Liver (tissue), 9 donors: ENCODE data around the gene BORCS8. TPM values are rescaled to one million over a fixed set of nuclear protein-coding genes. Genes with fewer than 3 reads are reported as not detected.

ENCODE experiments used
- DNase-seq: peaks from one replicate; pipeline ENCODE4 v3.0.0-alpha.2; 2017; ENCODE audit warnings: low spot score
- H3K27ac ChIP-seq, 2 donors: one replicate each; pipeline ENCODE4 v1.7.0; 2013; ENCODE audit warnings: inconsistent platforms in 2 of 2, low read length in 2 of 2, control low read depth in 1 of 2, low read depth in 1 of 2, mild to moderate bottlenecking in 1 of 2
- H3K27me3 ChIP-seq, 4 donors: one replicate each; pipeline versions ENCODE4 v1.6.1 to v1.7.0; 2013; ENCODE audit warnings: low read length in 3 of 4, inconsistent platforms in 1 of 4, mild to moderate bottlenecking in 1 of 4, moderate library complexity in 1 of 4; ENCODE audit not compliant: control insufficient read depth in 4 of 4, insufficient read depth in 4 of 4
- H3K36me3 ChIP-seq, 4 donors: one replicate each; pipeline versions ENCODE4 v1.6.1 to v1.7.0; 2013; ENCODE audit warnings: low read length in 3 of 4, mild to moderate bottlenecking in 3 of 4, low read depth in 1 of 4, moderate library complexity in 1 of 4; ENCODE audit not compliant: control insufficient read depth in 4 of 4, insufficient read depth in 3 of 4
- H3K4me1 ChIP-seq, 4 donors: one replicate each; pipeline versions ENCODE4 v1.6.1 to v1.7.0; 2013; ENCODE audit warnings: low read length in 3 of 4, mild to moderate bottlenecking in 3 of 4, moderate library complexity in 1 of 4; ENCODE audit not compliant: control insufficient read depth in 4 of 4, insufficient read depth in 4 of 4
- H3K4me3 ChIP-seq, 3 donors: one replicate each; pipeline versions ENCODE4 v1.6.1 to v1.7.0; 2013; ENCODE audit warnings: low read length in 3 of 3, control low read depth in 1 of 3, low read depth in 1 of 3, mild to moderate bottlenecking in 1 of 3
- H3K9ac ChIP-seq, 2 donors: one replicate each; pipeline ENCODE4 v1.7.0; 2013; ENCODE audit warnings: low read length in 2 of 2, mild to moderate bottlenecking in 2 of 2, moderate library complexity in 2 of 2, control low read depth in 1 of 2, low read depth in 1 of 2
- H3K9me3 ChIP-seq, 4 donors: one replicate each; pipeline versions ENCODE4 v1.6.1 to v1.7.0; 2013; ENCODE audit warnings: low read length in 3 of 4; ENCODE audit not compliant: control insufficient read depth in 4 of 4
- EGR1 ChIP-seq, 2 donors: IDR thresholded peaks; 2 replicates each; pipeline ENCODE4 v1.6.1; 2016 to 2018; ENCODE audit warnings: antibody characterized with exemption in 2 of 2, low read depth in 2 of 2
- FOXA2 ChIP-seq: IDR thresholded peaks from 2 replicates; pipeline ENCODE4 v1.6.1; 2016; ENCODE audit warnings: antibody characterized with exemption
- GABPA ChIP-seq, 2 donors: IDR thresholded peaks in 1 of 2; conservative IDR thresholded peaks in 1 of 2; 2 replicates each; pipeline ENCODE4 v1.6.1; 2016; ENCODE audit warnings: antibody characterized with exemption in 2 of 2, mild to moderate bottlenecking in 1 of 2, moderate library complexity in 1 of 2
- HNF4A ChIP-seq, 2 donors: conservative IDR thresholded peaks; 2 replicates each; pipeline ENCODE4 v1.6.1; 2016; ENCODE audit warnings: antibody characterized with exemption in 2 of 2, mild to moderate bottlenecking in 2 of 2
- HNF4G ChIP-seq: IDR thresholded peaks from 2 replicates; pipeline ENCODE4 v1.6.1; 2016; ENCODE audit warnings: antibody characterized with exemption
- JUND ChIP-seq, 2 donors: IDR thresholded peaks; 2 replicates each; pipeline ENCODE4 v1.6.1; 2016; ENCODE audit warnings: antibody characterized with exemption in 2 of 2
- NR2F2 ChIP-seq: IDR thresholded peaks from 2 replicates; pipeline ENCODE4 v1.6.1; 2016; ENCODE audit warnings: antibody characterized with exemption
- RXRA ChIP-seq, 2 donors: IDR thresholded peaks; 2 replicates each; pipeline ENCODE4 v1.6.1; 2017 to 2018; ENCODE audit warnings: antibody characterized with exemption in 2 of 2, mild to moderate bottlenecking in 1 of 2
- TAF1 ChIP-seq: conservative IDR thresholded peaks from 2 replicates; pipeline ENCODE4 v1.6.1; 2016; ENCODE audit warnings: antibody characterized with exemption, mild to moderate bottlenecking
- YY1 ChIP-seq: IDR thresholded peaks from 2 replicates; pipeline ENCODE4 v1.6.1; 2016; ENCODE audit warnings: antibody characterized with exemption, mild to moderate bottlenecking
- WGBS: extraction: QIAGEN DNeasy Blood & Tissue Kit; methylation state at CpG from one replicate; pipeline ENCODE4 v1.1.7; 2013; 5-methylcytosine and 5-hydroxymethylcytosine counted together
- polyA plus RNA-seq, 2 donors: library from polyadenylated mRNA; stranded (reverse) in 1 of 2; unstranded in 1 of 2; fragments of 200-250 nt in 1 of 2; fragments of >200 nt in 1 of 2; fragmentation: Nextera tagmentation in 1 of 2; extraction: Ambion mirVana in 1 of 2; gene quantifications; one replicate each; pipeline versions ENCODE4 v1.2.1 to v1.2.3, GENCODE V29; 2013 to 2015
- total RNA-seq, 2 donors: library from RNA; depleted of rRNA; stranded (reverse); fragments of >200 nt; gene quantifications; one replicate each; pipeline ENCODE4 v1.2.3, GENCODE V29; 2014
- TF ChIP-seq, protein P1 (sequence below): fragments of 150-350 bp; IDR thresholded peaks from 2 replicates; pipeline ENCODE4 v1.5.1; 2017; ENCODE audit warnings: improper control_type of control experiment, low read depth, low read length; ENCODE audit not compliant: missing input control
- TF ChIP-seq, protein P2 (sequence below): IDR thresholded peaks from 2 replicates; pipeline ENCODE4 v1.6.1; 2016; ENCODE audit warnings: antibody characterized with exemption, mild to moderate bottlenecking
- TF ChIP-seq, protein P3 (sequence below): IDR thresholded peaks from 2 replicates; pipeline ENCODE4 v1.6.1; 2016; ENCODE audit warnings: antibody characterized with exemption
- TF ChIP-seq, protein P4 (sequence below): IDR thresholded peaks from 2 replicates; pipeline ENCODE4 v1.6.1; 2016; ENCODE audit warnings: antibody characterized with exemption
- TF ChIP-seq, protein P5 (sequence below): IDR thresholded peaks from 2 replicates; pipeline ENCODE4 v1.6.1; 2016; ENCODE audit warnings: antibody characterized with exemption
- donor health status: healthy.
- donor health status: healthy.
- donor health status: healthy.
- donor health status: healthy.
- donor health status: healthy.

Gene BORCS8
- total and polyA plus RNA-seq, 4 donors, result 7.6 to 13.5 (median 9.4) TPM

DNA sequence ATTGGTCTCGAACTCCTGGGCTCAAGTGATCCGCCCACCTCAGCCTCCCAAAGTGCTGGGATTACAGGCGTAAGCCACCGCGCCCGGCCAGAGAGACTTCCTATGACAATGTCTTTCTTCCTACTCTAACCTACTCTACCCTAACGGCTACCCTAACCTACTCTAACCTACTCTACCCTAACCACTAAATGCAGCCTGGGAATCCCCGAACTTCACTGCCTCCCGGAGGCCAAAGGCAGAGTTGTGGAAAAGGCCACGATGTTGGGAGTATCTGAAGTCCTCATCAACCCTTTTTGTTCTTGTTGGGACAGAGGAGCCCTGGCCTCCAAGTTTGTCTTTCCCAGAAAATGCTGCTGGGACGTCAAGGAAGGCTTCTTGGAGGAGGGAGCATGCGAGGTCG, 12.2 kb upstream of the BORCS8 start:
- H3K9me3 ChIP-seq, result no peaks in the 10 kb centered on the region
- no peak overlapping the region for H3K27ac ChIP-seq
- H3K4me3 ChIP-seq, result no peak overlapping the region
- DNase-seq, result no peak
- no peaks in the 10 kb centered on the region for H3K27me3 ChIP-seq
- peaks cover 2 to 13% (median 9%) of the 10 kb centered on the region in 4 donors for H3K4me1 ChIP-seq
- peaks cover 0 to 7% (median 3%) of the 10 kb centered on the region in 4 donors for H3K36me3 ChIP-seq
- WGBS, result 78% methylated on average over 13 of the region's 13 CpGs
- H3K9ac ChIP-seq, result no peak overlapping the region
- TF ChIP-seq, protein P1, sequence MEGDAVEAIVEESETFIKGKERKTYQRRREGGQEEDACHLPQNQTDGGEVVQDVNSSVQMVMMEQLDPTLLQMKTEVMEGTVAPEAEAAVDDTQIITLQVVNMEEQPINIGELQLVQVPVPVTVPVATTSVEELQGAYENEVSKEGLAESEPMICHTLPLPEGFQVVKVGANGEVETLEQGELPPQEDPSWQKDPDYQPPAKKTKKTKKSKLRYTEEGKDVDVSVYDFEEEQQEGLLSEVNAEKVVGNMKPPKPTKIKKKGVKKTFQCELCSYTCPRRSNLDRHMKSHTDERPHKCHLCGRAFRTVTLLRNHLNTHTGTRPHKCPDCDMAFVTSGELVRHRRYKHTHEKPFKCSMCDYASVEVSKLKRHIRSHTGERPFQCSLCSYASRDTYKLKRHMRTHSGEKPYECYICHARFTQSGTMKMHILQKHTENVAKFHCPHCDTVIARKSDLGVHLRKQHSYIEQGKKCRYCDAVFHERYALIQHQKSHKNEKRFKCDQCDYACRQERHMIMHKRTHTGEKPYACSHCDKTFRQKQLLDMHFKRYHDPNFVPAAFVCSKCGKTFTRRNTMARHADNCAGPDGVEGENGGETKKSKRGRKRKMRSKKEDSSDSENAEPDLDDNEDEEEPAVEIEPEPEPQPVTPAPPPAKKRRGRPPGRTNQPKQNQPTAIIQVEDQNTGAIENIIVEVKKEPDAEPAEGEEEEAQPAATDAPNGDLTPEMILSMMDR, result no peak
- TF ChIP-seq RXRA (IDR thresholded peaks at IDR 0.05), result no peak
- TF ChIP-seq, protein P2, sequence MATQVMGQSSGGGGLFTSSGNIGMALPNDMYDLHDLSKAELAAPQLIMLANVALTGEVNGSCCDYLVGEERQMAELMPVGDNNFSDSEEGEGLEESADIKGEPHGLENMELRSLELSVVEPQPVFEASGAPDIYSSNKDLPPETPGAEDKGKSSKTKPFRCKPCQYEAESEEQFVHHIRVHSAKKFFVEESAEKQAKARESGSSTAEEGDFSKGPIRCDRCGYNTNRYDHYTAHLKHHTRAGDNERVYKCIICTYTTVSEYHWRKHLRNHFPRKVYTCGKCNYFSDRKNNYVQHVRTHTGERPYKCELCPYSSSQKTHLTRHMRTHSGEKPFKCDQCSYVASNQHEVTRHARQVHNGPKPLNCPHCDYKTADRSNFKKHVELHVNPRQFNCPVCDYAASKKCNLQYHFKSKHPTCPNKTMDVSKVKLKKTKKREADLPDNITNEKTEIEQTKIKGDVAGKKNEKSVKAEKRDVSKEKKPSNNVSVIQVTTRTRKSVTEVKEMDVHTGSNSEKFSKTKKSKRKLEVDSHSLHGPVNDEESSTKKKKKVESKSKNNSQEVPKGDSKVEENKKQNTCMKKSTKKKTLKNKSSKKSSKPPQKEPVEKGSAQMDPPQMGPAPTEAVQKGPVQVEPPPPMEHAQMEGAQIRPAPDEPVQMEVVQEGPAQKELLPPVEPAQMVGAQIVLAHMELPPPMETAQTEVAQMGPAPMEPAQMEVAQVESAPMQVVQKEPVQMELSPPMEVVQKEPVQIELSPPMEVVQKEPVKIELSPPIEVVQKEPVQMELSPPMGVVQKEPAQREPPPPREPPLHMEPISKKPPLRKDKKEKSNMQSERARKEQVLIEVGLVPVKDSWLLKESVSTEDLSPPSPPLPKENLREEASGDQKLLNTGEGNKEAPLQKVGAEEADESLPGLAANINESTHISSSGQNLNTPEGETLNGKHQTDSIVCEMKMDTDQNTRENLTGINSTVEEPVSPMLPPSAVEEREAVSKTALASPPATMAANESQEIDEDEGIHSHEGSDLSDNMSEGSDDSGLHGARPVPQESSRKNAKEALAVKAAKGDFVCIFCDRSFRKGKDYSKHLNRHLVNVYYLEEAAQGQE, result no peak
- TF ChIP-seq NR2F2, result no peak
- TF ChIP-seq GABPA (IDR thresholded peaks at IDR 0.05 in 1 of 2, conservative IDR thresholded peaks at IDR 0.05 in 1 of 2), result no peak
- no peak for TF ChIP-seq YY1
- TF ChIP-seq, protein P3, sequence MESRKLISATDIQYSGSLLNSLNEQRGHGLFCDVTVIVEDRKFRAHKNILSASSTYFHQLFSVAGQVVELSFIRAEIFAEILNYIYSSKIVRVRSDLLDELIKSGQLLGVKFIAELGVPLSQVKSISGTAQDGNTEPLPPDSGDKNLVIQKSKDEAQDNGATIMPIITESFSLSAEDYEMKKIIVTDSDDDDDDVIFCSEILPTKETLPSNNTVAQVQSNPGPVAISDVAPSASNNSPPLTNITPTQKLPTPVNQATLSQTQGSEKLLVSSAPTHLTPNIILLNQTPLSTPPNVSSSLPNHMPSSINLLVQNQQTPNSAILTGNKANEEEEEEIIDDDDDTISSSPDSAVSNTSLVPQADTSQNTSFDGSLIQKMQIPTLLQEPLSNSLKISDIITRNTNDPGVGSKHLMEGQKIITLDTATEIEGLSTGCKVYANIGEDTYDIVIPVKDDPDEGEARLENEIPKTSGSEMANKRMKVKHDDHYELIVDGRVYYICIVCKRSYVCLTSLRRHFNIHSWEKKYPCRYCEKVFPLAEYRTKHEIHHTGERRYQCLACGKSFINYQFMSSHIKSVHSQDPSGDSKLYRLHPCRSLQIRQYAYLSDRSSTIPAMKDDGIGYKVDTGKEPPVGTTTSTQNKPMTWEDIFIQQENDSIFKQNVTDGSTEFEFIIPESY, result no peak
- TF ChIP-seq, protein P4, sequence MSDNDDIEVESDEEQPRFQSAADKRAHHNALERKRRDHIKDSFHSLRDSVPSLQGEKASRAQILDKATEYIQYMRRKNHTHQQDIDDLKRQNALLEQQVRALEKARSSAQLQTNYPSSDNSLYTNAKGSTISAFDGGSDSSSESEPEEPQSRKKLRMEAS, result no peak
- no peak for TF ChIP-seq FOXA2

DNA sequence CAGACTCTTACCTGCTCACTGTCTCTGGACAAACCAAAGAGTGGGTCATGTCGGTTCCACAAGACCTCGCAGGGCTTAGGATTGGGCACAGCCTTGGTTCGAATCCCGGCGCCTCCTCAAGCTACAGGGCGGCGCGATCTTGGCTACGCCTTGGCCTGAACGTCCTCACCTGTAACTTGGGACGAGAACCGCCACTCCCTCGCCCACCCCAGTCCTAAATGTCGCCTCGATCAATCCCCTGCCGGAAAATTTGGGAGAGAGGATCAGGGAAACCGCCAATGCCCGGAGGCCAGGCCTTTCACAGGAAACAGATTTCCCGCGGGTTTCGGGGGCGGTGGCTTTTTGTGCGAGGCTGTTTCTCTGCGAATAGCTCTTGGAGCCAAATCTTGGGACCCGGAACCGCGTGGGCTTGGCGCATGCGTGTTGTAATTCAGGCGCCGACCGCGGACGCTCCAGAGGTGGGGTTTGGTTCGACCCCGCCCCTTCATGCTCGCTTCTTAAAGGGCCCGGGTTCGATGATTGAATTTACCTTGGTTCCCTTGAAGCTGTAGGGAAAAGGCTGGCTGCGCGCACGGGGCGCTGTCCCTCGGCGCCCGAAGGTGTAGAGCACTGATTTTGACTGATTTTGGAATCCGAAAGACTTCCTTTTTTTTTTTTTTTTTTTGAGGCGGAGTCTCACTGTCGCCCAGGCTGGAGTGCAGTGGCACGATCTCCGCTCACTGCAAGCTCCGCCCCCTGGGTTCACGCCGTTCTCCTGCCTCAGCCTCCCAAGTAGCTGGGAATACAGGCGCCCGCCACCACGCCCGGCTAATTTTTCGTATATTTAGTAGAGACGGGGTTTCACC, 11.3 kb upstream of the BORCS8 start, which contains the start of gene NR2C2AP:
NR2C2AP (minus strand) TSS at position 403 of the 845 bp plus-strand sequence; CDS start at position 49, 354 bp downstream.
- peaks cover 2 to 13% (median 9%) of the 10 kb centered on the region in 4 donors for H3K4me1 ChIP-seq
- H3K27ac ChIP-seq, result peak within 1 kb of the TSS; percentile 49 to 61
- peak; percentile 89 for DNase-seq
- H3K9ac ChIP-seq, result peak within 1 kb of the TSS; percentile 74 to 82
- WGBS, result 6% methylated on average over 60 of the region's 60 CpGs
- no peaks in the 10 kb centered on the region for H3K27me3 ChIP-seq
- peaks cover 2 to 16% (median 7%) of the 10 kb centered on the region in 4 donors for H3K36me3 ChIP-seq
- no peaks in the 10 kb centered on the region for H3K9me3 ChIP-seq
- H3K4me3 ChIP-seq, result peak within 1 kb of the TSS; percentile 67 to 94 (median 70)
- no peak for TF ChIP-seq HNF4G
- TF ChIP-seq, protein P1, result no peak
- TF ChIP-seq EGR1 (IDR thresholded peaks at IDR 0.05; ENCODE audit: low read depth in 2 of 2), result no peak
- TF ChIP-seq, protein P5, sequence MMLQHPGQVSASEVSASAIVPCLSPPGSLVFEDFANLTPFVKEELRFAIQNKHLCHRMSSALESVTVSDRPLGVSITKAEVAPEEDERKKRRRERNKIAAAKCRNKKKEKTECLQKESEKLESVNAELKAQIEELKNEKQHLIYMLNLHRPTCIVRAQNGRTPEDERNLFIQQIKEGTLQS, result no peak
- TF ChIP-seq, protein P2, result peak; percentile 22
- TF ChIP-seq RXRA (IDR thresholded peaks at IDR 0.05), result no peak
- TF ChIP-seq, protein P4, result peak; percentile 98
- TF ChIP-seq FOXA2, result no peak
- TF ChIP-seq TAF1, result no peak
- TF ChIP-seq JUND (IDR thresholded peaks at IDR 0.05), result no peak
- TF ChIP-seq HNF4A (conservative IDR thresholded peaks at IDR 0.05), result peak in 1 of 2 donors; percentile 19
